Glomerular visceral epithelial cell (primary cell): ENCODE data around the gene ZRSR2.
"Not testable (repeated sequence)": the region's sequence is repeated elsewhere in the genome, so short reads cannot be mapped to it uniquely, and the experiment has no call there.

Experiments used
- DNase-seq: peaks from one replicate; pipeline ENCODE4 v3.0.0-alpha.2; 2016; ENCODE audit errors: extremely low spot score

The ZRSR2 gene

GRCh38 chrX:15797707-15798106 lies 7.4 kb downstream of the ZRSR2 start:
- DNase-seq, result no peak

- DNase-seq, result no peak
These were observed 14.3 kb downstream of the ZRSR2 start for GRCh38 chrX:15804563-15804962.

- no peak for DNase-seq
These were observed 18.0 kb downstream of the ZRSR2 start for GRCh38 chrX:15808254-15808653.

GRCh38 chrX:15812192-15812938 lies 22.1 kb downstream of the ZRSR2 start:
- DNase-seq, result no peak

GRCh38 chrX:15813416-15813815 lies 23.1 kb downstream of the ZRSR2 start:
- DNase-seq, result no peak

- no peak for DNase-seq
These were observed 24.6 kb downstream of the ZRSR2 start for GRCh38 chrX:15814771-15815365.

- DNase-seq, result no peak
These were observed 25.6 kb downstream of the ZRSR2 start for GRCh38 chrX:15815779-15816437.

GRCh38 chrX:15816438-15816809 lies 26.1 kb downstream of the ZRSR2 start:
- no peak for DNase-seq

- no peak for DNase-seq
These were observed 26.6 kb downstream of the ZRSR2 start for GRCh38 chrX:15816886-15817285.

GRCh38 chrX:15820106-15821073 lies 30.1 kb downstream of the ZRSR2 start:
- DNase-seq, result no peak

- no peak for DNase-seq
These were observed 32.6 kb downstream of the ZRSR2 start for GRCh38 chrX:15822922-15823321.

GRCh38 chrX:15825936-15826335 lies 35.7 kb downstream of the ZRSR2 start:
- DNase-seq, result no peak

GRCh38 chrX:15829217-15829616 lies 38.9 kb downstream of the ZRSR2 start:
- DNase-seq, result no peak

GRCh38 chrX:15831347-15831746 lies 41.1 kb downstream of the ZRSR2 start:
- not testable (repeated sequence) for DNase-seq

GRCh38 chrX:15834053-15834452 lies 43.8 kb downstream of the ZRSR2 start:
- DNase-seq, result no peak

GRCh38 chrX:15834827-15835595 lies 44.7 kb downstream of the ZRSR2 start:
- no peak for DNase-seq

- no peak for DNase-seq
These were observed 47.7 kb downstream of the ZRSR2 start for GRCh38 chrX:15838017-15838416.

GRCh38 chrX:15841853-15842516 lies 51.7 kb downstream of the ZRSR2 start:
- no peak for DNase-seq

GRCh38 chrX:15843960-15844359 lies 53.7 kb downstream of the ZRSR2 start:
- no peak for DNase-seq

GRCh38 chrX:15848576-15848975 lies 58.3 kb downstream of the ZRSR2 start:
- no peak for DNase-seq

GRCh38 chrX:15849555-15849954 lies 59.3 kb downstream of the ZRSR2 start:
- DNase-seq, result peak; percentile 8
